ENCODE results near the gene CCDC190.

GRCh38 chr1:162881590-162881989 lies 20.6 kb upstream of the CCDC190 start:
- TF ChIP-seq CTCF (IDR thresholded peaks at IDR 0.05): no peak
- no peak for TF ChIP-seq POLR2A (IDR thresholded peaks at IDR 0.05)

Data from adrenal gland (tissue), 5 donors.